IMR-90 (cell line): ENCODE measurements around the gene GIPC3. TPM values are rescaled to one million over a fixed set of nuclear protein-coding genes. Genes with fewer than 3 reads are reported as not detected.

Source experiments
- ATAC-seq: fragments of 200-7000 bp; cut with Tn5 transposase; 2 replicates; pipeline ENCODE4 v1.9.1; 2020; ENCODE audit warnings: low read depth, mild to moderate bottlenecking, moderate library complexity
- BruUV-seq: library from RNA; stranded (reverse); fragments of 400-500 nt; replicated peaks from 2 replicates; lab custom pipeline; 2021; lab: Mats Ljungman, UMichigan
- CTCF ChIA-PET: fragments of 300-600 bp; formaldehyde crosslinking; extraction: SDS; loops from one replicate; lab custom pipeline; 2021; ENCODE audit warnings: antibody characterized with exemption; lab: Yijun Ruan, JAX
- POLR2A ChIA-PET: fragments of 300-600 bp; sonication (Branson Sonifier 250); formaldehyde crosslinking; loops from one replicate; lab custom pipeline; 2022; ENCODE audit warnings: antibody characterized with exemption; ENCODE audit not compliant: unreplicated experiment; lab: Charles Lee
- DNase-seq: peaks from one replicate; pipeline ENCODE4 v3.0.0; 2013
- H2AFZ ChIP-seq: replicated peaks from 2 replicates; pipeline ENCODE3; 2013; ENCODE audit warnings: low read length, mild to moderate bottlenecking; ENCODE audit not compliant: poor library complexity
- H2AK5ac ChIP-seq: 2 replicates; pipeline ENCODE4 v1.6.1; 2013; ENCODE audit warnings: low read depth, low read length, inconsistent platforms
- H2AK9ac ChIP-seq: replicated peaks from 2 replicates; pipeline ENCODE3; 2013; ENCODE audit warnings: mild to moderate bottlenecking, low read depth, low read length, moderate library complexity; ENCODE audit not compliant: poor library complexity
- H2BK120ac ChIP-seq: 2 replicates; pipeline ENCODE4 v1.6.1; 2013; ENCODE audit warnings: low read depth, low read length, inconsistent platforms
- H2BK15ac ChIP-seq: 3 replicates; pipeline ENCODE4 v1.6.1; 2013; ENCODE audit warnings: low read depth, low read length, inconsistent platforms
- H2BK20ac ChIP-seq: 2 replicates; pipeline ENCODE4 v1.6.1; 2013; ENCODE audit warnings: low read depth, mild to moderate bottlenecking, inconsistent platforms, low read length, moderate library complexity
- H2BK5ac ChIP-seq: 2 replicates; pipeline ENCODE4 v1.6.1; 2013; ENCODE audit warnings: mild to moderate bottlenecking, low read depth, low read length, inconsistent platforms; ENCODE audit not compliant: poor library complexity, severe bottlenecking
- H3K14ac ChIP-seq: replicated peaks from 2 replicates; pipeline ENCODE4 v1.6.1; 2013; ENCODE audit warnings: low read depth, low read length, inconsistent platforms
- H3K18ac ChIP-seq: 2 replicates; pipeline ENCODE4 v1.6.1; 2013; ENCODE audit warnings: low read depth, low read length, control low read depth
- H3K23ac ChIP-seq: 2 replicates; pipeline ENCODE4 v1.6.1; 2013; ENCODE audit warnings: low read depth, low read length, inconsistent platforms
- H3K27ac ChIP-seq: 2 replicates; pipeline ENCODE4 v1.5.1; 2013; ENCODE audit warnings: mild to moderate bottlenecking, control low read depth, low read length; ENCODE audit not compliant: insufficient read depth
- H3K27me3 ChIP-seq: 2 replicates; pipeline ENCODE4 v1.6.1; 2013; ENCODE audit warnings: low read length; ENCODE audit not compliant: control insufficient read depth, insufficient read depth
- H3K36me3 ChIP-seq: 2 replicates; pipeline ENCODE4 v1.6.1; 2013; ENCODE audit warnings: low read length, mixed read lengths; ENCODE audit not compliant: control insufficient read depth, insufficient read depth
- H3K4ac ChIP-seq: 2 replicates; pipeline ENCODE4 v1.6.1; 2013; ENCODE audit warnings: low read depth, low read length, inconsistent platforms
- H3K4me1 ChIP-seq: 2 replicates; pipeline ENCODE4 v1.6.1; 2013; ENCODE audit warnings: low read length, mixed read lengths; ENCODE audit not compliant: control insufficient read depth, insufficient read depth
- H3K4me2 ChIP-seq: 2 replicates; pipeline ENCODE4 v1.6.1; 2013; ENCODE audit warnings: low read depth, mild to moderate bottlenecking, control low read depth, low read length, moderate library complexity
- H3K4me3 ChIP-seq: 2 replicates; pipeline ENCODE4 v1.5.1; 2013; ENCODE audit warnings: low read depth, mild to moderate bottlenecking, control low read depth, low read length, moderate library complexity; ENCODE audit not compliant: insufficient read depth
- H3K56ac ChIP-seq: 2 replicates; pipeline ENCODE4 v1.6.1; 2013; ENCODE audit warnings: low read length, inconsistent platforms; ENCODE audit not compliant: insufficient read depth; ENCODE audit errors: extremely low read depth
- H3K79me1 ChIP-seq, 2 experiments: 2 replicates each; pipeline ENCODE4 v1.6.1; 2013; ENCODE audit warnings: low read length in 2 of 2, inconsistent platforms in 1 of 2, low read depth in 1 of 2
- H3K9ac ChIP-seq: 2 replicates; pipeline ENCODE4 v1.6.1; 2013; ENCODE audit warnings: low read depth, low read length, control low read depth
- H3K9me1 ChIP-seq: 2 replicates; pipeline ENCODE4 v1.6.1; 2013; ENCODE audit warnings: low read length, inconsistent platforms; ENCODE audit not compliant: insufficient read depth
- H3K9me3 ChIP-seq: 2 replicates; pipeline ENCODE4 v1.6.1; 2013; ENCODE audit warnings: low read length; ENCODE audit not compliant: control insufficient read depth, insufficient read depth
- H4K20me1 ChIP-seq: 2 replicates; pipeline ENCODE4 v1.6.1; 2013; ENCODE audit warnings: low read length, inconsistent platforms; ENCODE audit not compliant: insufficient read depth
- H4K5ac ChIP-seq: 2 replicates; pipeline ENCODE4 v1.6.1; 2013; ENCODE audit warnings: mild to moderate bottlenecking, low read depth, low read length, control low read depth
- H4K8ac ChIP-seq, 2 experiments: 2 replicates each; pipeline ENCODE4 v1.6.1; 2013; ENCODE audit warnings: low read depth in 2 of 2, low read length in 2 of 2, control low read depth in 1 of 2, inconsistent platforms in 1 of 2
- H4K91ac ChIP-seq: 2 replicates; pipeline ENCODE4 v1.6.1; 2013; ENCODE audit warnings: low read depth, low read length, inconsistent platforms; ENCODE audit not compliant: insufficient read depth
- BHLHE40 ChIP-seq: fragments of 150-350 bp; IDR thresholded peaks from 2 replicates; pipeline ENCODE4 v1.6.1; 2016; ENCODE audit warnings: mild to moderate bottlenecking, low read depth, low read length
- CEBPB ChIP-seq: IDR thresholded peaks from 2 replicates; pipeline ENCODE4 v1.6.1; 2012; ENCODE audit warnings: low read depth, low read length, improper control_type of control experiment
- CHD1 ChIP-seq: IDR thresholded peaks from 2 replicates; pipeline ENCODE4 v1.6.1; 2012; ENCODE audit warnings: low read depth, low read length, improper control_type of control experiment
- ELK1 ChIP-seq: fragments of 150-350 bp; IDR thresholded peaks from 2 replicates; pipeline ENCODE4 v1.6.1; 2016; ENCODE audit warnings: low read depth, mild to moderate bottlenecking, low read length, moderate library complexity, borderline replicate concordance
- MAFK ChIP-seq: IDR thresholded peaks from 2 replicates; pipeline ENCODE4 v1.6.1; 2012; ENCODE audit warnings: low read depth, low read length, improper control_type of control experiment
- MAZ ChIP-seq: IDR thresholded peaks from 2 replicates; pipeline ENCODE4 v1.6.1; 2012; ENCODE audit warnings: low read depth, mild to moderate bottlenecking, low read length, improper control_type of control experiment, moderate library complexity, borderline replicate concordance
- POLR2A ChIP-seq: IDR thresholded peaks from 2 replicates; pipeline ENCODE4 v1.6.1; 2012; ENCODE audit warnings: mild to moderate bottlenecking, low read depth, low read length
- RCOR1 ChIP-seq: IDR thresholded peaks from 2 replicates; pipeline ENCODE4 v1.6.1; 2012; ENCODE audit warnings: mild to moderate bottlenecking, low read length, improper control_type of control experiment; ENCODE audit not compliant: insufficient replicate concordance
- RFX5 ChIP-seq: IDR thresholded peaks from 2 replicates; pipeline ENCODE4 v1.8.0; 2012; ENCODE audit warnings: low read depth, mild to moderate bottlenecking, low read length, moderate library complexity
- SMC3 ChIP-seq: fragments of 150-350 bp; IDR thresholded peaks from 2 replicates; pipeline ENCODE4 v1.6.1; 2016; ENCODE audit warnings: low read depth, mild to moderate bottlenecking, antibody characterized with exemption, low read length, moderate library complexity
- WGBS, 2 experiments: methylation state at CpG; one replicate each; pipeline versions ENCODE4 v1.1.5 to v1.1.7; 2013; ENCODE audit warnings: missing lambda C conversion rate in 2 of 2; ENCODE audit not compliant: insufficient read length in 1 of 2; ENCODE audit errors: extremely low coverage in 2 of 2; 5-methylcytosine and 5-hydroxymethylcytosine counted together
- dilution Hi-C: fragments of 300-500 bp; cut with HindIII; formaldehyde crosslinking; loops from one replicate; pipeline ENCODE4 v1.14.3; 2018; ENCODE audit warnings: low sequenced_read_pairs; ENCODE audit not compliant: unreplicated experiment
- in situ Hi-C: fragments of 300-500 bp; cut with MboI; formaldehyde crosslinking; loops from 3 replicates; pipeline ENCODE4 v1.14.3; 2019; ENCODE audit warnings: low sequenced_read_pairs, inconsistent platforms, mixed read lengths
- intact Hi-C: fragments of 100-400 bp; cut with micrococcal nuclease; formaldehyde crosslinking; loops from 2 replicates; pipeline ENCODE4 v1.10.0; 2022
- polyA plus RNA-seq, 3 experiments: library from polyadenylated mRNA; depleted of rRNA; stranded (reverse); fragments of >200 nt; gene quantifications; 2 replicates each; pipeline ENCODE4 v1.2.3, GENCODE V29; 2012; ENCODE audit warnings: low replicate concordance in 1 of 3
- total RNA-seq: library from RNA; depleted of rRNA; stranded (reverse); fragments of >200 nt; gene quantifications from 2 replicates; pipeline ENCODE4 v1.2.3, GENCODE V29; 2012

GIPC3 gene
- total and polyA plus RNA-seq, 2 of the 4 experiments (the other 2 are of a cell fraction), result under 0.01 to 0.36 TPM

DNA sequence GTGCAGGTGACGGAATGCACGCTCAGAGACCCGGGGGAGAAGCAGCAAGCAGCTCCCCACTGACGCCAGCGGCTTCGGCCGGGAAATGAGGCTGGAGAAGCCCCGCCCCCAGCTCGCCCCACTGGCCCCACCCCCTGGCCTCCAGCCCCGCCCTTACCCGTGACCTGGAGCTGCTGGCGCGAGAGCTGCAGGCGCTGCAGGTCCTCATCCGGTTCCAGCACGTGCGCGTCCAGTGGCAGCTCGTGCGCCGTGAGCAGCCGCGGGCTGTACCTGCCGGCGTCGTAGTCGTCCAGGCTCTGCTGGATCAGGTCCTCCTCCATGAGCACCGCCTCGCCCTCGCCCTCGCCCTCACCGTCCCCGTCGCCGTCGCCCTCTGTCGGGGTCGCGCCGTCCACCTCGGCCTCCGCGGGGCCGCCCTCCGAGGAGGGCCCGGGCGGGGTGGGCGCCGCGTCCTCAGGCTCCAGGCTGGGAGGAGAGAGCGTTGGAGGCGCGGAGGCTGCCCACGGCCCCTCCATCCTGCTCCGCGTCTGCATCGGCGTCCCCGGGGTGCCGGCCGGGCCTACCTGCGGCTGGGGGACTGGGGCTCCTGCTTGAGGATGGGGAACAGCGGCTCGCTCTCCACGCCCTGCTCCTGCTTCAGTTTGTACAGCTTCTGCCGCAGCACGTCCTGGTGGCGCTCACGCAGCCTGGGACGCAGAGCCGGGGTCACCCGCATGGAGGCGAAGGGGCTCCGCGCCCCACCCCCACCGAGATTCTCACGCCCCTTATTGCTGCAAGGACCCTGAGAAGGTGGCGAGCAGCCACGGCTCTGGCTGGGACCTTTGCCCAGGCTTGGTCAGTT, 27.8 kb downstream of the GIPC3 start:
- BruUV-seq, result no TSS peak
- no peak for TF ChIP-seq BHLHE40
- no peak for TF ChIP-seq RCOR1
- TF ChIP-seq CEBPB, result no peak
- no peak for TF ChIP-seq SMC3
- TF ChIP-seq MAZ, result no peak
- no peak for TF ChIP-seq ELK1
- TF ChIP-seq MAFK, result no peak
- no peak for TF ChIP-seq RFX5
- no peak for TF ChIP-seq CHD1
- no peak for TF ChIP-seq POLR2A
- Histone ChIP-seq H3K36me3 (peaks cover 32% of the 10 kb centered on the region), H3K4me3 (no peak overlapping the region), H4K20me1 (no peaks in the 10 kb centered on the region), H3K4ac (no peak overlapping the region), H3K79me1 (peaks cover 0 to under 1% of the 10 kb centered on the region in 2 experiments; a peak in 1 of 4 replicates), H2AK5ac (no peak overlapping the region), H3K27me3 (no peaks in the 10 kb centered on the region), H3K9me1 (0 out of 2 replicates have a peak, but pooled peaks cover 1% of the 10 kb centered on the region), H4K8ac (no peak overlapping the region), H3K4me2 (no peak overlapping the region), H2AK9ac (peak overlapping the region; percentile 15), H3K27ac (no peak overlapping the region), H2BK5ac (no peak overlapping the region), H2AFZ (no peak overlapping the region), H2BK20ac (no peak overlapping the region), H3K9ac (no peak overlapping the region), H4K91ac (no peak overlapping the region), H3K56ac (no peak overlapping the region), H3K18ac (no peak overlapping the region), H2BK15ac (no peak overlapping the region), H3K23ac (no peak overlapping the region), H3K4me1 (no peaks in the 10 kb centered on the region; the same call in 1 of the 2 replicates), H2BK120ac (no peak overlapping the region), H3K9me3 (no peaks in the 10 kb centered on the region), H4K5ac (no peak overlapping the region), H3K14ac (no peak overlapping the region)
- 82% methylated on average over 42 of the region's 79 CpGs; no CpG with 5 or more reads in 1 of the 2 experiments for WGBS, 2 experiments
- ATAC-seq, result no peak
- ChIA-PET CTCF (no interaction called here), POLR2A (no interaction called here)
- no peak for DNase-seq
- dilution Hi-C loops (no loop called here), in situ Hi-C loops (loop anchor here (25.0 kb wide), 1 partner anchor 301 kb away; no protein-coding TSS in a partner anchor), intact Hi-C loops (loop anchor here (10.0 kb wide), 1 partner anchor 288 kb away; no protein-coding TSS in a partner anchor)
